NCI-H2227 treated with DMSO at 0.1 percent for 48 hours (cell line): ENCODE data around the gene GPLD1.
A peak's percentile ranks its signal among the peaks of the same experiment; 100 is the strongest.

ENCODE experiments used
- DNase-seq: peaks from one replicate; lab custom pipeline; 2025; lab: John Stamatoyannopoulos, UW

Gene GPLD1

DNA sequence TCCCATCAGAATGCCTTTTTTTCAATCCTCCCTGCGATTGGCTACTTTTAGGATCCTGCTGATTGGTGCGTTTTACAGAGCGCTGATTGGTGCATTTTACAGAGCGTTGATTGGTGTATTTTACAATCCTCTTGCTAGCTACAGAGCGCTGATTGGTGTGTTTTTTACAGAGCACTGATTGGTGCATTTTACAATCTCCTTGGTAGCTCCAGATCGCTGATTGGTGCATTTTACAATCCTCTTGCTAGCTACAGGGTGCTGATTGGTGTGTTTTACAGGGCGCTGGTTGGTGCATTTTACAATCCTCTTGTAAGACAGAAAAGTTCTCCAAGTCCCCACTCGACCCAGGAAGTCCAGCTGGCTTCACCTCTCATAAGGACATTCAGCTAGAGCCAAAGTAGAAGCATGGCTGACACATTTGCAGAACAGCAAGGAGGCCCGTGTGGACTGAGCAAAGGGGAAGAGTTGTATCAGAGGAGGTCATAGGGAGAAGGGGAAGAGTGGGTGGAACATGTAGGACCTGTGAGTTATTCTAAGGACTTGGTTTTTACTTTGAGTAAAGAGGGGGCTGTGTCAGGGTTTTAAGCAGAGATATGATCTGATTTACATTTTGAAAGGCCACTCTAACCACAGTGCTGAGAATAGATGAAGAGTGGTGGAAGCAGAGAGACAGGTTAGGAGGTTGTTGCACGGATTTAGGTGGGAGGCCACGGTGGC, 8.0 kb upstream of the GPLD1 start:
- DNase-seq: no peak

DNA sequence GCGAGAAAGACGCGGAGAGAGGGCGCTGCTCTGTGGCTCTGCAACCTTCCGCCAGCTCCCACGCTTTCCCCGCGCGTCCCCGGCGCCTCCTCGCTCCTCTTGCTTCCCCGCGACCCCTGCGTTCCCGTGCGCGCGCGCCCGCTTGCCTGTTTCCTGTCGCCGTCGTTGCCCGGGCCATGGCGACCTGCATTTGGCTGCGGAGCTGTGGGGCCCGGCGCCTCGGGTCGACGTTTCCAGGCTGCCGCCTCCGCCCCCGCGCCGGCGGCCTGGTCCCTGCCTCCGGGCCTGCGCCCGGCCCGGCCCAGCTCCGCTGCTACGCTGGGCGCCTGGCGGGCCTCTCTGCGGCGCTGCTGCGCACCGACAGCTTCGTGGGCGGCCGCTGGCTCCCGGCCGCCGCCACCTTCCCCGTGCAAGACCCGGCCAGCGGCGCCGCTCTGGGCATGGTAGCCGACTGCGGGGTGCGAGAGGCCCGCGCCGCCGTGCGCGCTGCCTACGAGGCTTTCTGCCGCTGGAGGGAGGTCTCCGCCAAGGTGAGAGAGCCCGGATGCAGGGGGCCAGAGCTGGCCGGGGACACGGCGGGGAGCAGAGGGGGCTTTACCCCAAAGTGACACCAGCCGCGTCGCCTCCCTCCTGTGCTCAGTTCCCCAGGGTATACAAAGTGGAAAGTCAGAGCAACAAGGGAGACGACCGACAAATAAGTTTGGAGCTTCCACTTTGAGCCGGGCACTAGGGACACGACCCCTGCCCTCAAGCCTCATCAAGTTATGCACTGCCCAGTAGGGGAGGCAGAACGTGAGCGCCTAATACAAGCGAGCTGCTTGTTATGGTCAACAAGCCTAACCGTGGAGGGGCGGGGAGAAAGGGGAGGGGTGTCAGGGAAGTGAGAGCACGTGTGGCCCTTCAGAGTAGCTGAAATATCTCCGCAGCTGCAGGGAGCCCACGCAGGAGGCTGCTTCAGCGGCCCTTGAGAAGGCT, 5.7 kb upstream of the GPLD1 start, which contains the start of gene ALDH5A1:
Gene ALDH5A1, plus strand, starts transcription at position 149 of the 975 bp plus-strand sequence. Its CDS starts 28 bp downstream, at position 177.
- DNase-seq: peak; percentile 60

DNA sequence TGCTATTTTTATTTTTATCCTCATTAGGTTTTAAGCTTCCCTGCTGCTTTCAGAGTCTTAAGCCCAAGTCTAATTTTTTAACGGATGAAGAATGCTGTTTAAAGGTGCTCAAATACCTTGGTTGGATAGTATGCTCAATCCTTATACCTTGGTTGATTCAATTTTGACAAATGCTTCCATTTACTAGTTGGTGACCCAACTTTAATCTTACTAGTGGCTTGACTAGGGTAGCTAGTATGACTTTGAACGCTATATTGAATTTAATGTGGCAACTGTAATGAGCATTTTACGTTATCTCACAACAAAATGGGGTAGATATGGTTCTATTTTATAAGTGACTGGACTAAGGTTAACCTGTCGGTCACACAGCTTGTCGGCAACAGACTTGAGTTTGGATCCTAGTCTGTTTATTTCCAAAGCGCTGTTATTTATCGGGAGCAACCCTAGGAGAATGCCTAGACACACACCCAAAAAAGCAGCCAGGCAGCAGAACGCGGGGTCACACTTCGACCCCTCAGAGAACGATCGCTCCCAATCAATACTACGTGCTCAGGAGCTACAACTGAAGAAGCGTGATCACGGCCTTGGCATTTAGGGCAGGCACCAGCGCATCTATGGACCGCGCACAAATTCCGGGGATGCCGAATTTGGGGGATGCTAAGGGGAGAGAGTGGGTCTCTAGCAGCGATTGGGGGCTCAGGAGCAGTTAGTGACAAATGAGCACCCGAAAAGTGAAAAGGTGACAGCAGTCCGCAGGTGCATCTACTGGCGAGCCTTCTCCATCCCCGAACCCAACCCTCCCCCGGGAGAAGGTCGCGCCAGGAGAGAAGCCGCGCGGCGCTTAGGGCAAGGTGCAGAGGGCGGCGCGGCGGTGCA, 4.8 kb upstream of the GPLD1 start:
- no peak for DNase-seq

- DNase-seq: no peak
These were observed 3.1 kb upstream of the GPLD1 start for GRCh38 chr6:24492475-24492874.

GRCh38 chr6:24490948-24491347, 1.6 kb upstream of the GPLD1 start:
- DNase-seq: no peak

GRCh38 chr6:24489881-24490280, 503 bp upstream of the GPLD1 start:
- no peak for DNase-seq

- DNase-seq: no peak
These were observed 3.3 kb downstream of the GPLD1 start for GRCh38 chr6:24486065-24486464.

DNA sequence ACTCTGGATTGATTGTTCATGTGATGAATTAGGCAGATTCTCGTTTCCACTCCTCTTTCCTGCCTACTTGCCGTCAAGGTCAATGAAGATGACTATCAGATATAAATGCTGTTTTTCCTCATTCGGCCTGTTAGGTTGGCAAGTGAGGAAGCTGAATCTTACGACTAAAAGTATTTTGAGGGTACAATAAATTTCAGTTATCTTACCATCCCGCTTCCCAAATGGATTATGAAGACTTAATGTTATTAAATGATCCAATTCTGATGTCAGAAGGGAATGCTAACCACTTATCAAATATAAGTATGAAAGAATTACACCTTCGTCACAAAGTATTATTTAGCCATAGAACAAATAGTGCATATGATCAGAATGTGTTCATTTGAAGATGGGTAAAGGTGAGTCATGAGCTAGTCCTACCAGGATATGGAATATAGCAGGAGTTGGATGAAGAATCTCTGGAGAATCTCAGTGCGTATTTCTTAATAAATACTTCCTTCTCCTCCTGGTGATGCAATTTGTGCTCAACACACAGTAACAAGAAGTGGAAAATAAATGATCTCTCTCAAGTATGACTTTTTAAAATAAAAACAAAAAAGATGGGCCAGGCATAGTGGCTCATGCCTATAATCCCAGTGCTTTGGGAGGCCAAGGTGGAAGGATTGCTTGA, 4.6 kb downstream of the GPLD1 start:
- DNase-seq: no peak

GRCh38 chr6:24481449-24481848, 7.9 kb downstream of the GPLD1 start:
- no peak for DNase-seq

GRCh38 chr6:24480705-24481104, 8.7 kb downstream of the GPLD1 start:
- DNase-seq: no peak

- DNase-seq: no peak
These were observed 10.5 kb downstream of the GPLD1 start for GRCh38 chr6:24478903-24479302.

GRCh38 chr6:24477070-24477469, 12.3 kb downstream of the GPLD1 start:
- no peak for DNase-seq

- no peak for DNase-seq
These were observed 12.7 kb downstream of the GPLD1 start for GRCh38 chr6:24476631-24477030.

DNA sequence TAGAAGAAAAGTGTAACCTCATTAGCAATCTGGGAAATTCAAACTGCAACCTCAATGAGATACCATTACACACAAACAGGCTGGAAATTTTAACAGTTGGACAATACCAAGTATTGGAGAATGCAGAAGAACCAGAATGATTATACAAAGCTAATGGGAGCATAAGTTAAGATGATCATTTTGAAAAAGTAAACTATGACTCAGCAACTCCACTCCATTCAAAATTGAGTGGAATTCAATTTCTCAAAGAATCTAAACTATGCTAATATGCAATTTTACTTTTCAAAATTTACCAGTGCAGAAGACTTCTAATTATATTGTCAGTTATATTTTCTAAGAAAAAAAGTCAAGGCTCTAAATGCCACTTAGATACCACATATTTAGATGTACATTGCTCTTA, 17.2 kb downstream of the GPLD1 start:
- DNase-seq: no peak

DNA sequence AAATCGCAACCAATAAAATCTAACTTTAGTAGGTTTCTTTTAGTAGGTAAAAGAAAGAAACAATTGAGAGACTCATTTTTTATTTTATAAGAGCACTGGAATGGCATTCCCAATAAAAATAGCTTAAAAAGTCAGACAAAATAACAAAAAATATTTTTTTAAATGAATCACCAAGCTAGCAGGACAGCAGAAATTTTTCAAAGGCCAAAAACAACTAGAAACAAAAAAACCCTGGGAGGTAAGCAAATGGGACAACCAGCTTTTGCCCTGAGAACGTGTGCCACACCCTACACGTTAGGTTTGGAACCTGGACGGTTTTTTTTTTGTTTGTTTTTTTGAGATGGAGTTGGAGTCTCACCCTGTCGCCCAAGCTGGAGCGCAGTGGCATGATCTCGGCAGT, 19.6 kb downstream of the GPLD1 start:
- DNase-seq: no peak

GRCh38 chr6:24464253-24465038, 24.9 kb downstream of the GPLD1 start:
- no peak for DNase-seq

GRCh38 chr6:24460966-24461365, 28.4 kb downstream of the GPLD1 start:
- DNase-seq: no peak

DNA sequence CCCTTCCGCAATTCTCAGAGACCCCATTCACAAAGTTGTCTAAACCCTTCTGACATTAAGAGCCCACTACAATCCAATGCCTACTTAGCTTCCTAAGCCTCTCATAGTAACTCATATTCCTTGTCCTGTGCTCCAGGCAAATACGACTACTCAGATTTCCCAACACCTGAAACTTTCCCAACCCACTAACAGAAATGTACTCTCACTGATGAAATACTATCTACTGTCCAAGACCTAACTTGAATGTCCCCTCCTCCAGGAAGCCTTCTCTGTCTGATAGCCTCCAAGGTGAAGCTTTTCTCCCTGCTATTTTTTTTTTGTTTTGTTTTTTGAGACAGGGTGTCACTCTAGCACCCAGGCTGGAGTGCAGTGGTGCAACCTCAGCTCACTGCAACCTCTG, 30.4 kb downstream of the GPLD1 start:
- no peak for DNase-seq

DNA sequence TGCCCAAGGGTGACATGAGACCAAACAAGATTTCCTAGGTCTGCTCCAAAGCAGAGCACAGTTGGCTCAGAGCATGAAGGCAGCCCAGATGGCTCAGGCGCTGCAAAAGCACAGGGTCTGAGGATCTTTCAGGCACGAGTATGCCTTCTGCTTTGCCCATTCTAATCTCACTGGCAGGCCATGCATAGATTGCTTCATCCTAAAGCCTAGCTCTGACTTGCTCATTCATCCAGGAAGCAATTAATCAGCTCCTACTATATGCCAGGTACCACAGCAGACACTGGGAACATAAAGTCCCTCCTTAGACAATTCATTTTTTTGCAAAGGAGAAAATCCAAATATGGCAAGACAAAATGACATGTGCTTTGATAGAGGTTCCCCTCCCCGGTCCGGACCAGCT, 31.2 kb downstream of the GPLD1 start:
- DNase-seq: no peak

GRCh38 chr6:24455061-24455460, 34.3 kb downstream of the GPLD1 start:
- no peak for DNase-seq

DNA sequence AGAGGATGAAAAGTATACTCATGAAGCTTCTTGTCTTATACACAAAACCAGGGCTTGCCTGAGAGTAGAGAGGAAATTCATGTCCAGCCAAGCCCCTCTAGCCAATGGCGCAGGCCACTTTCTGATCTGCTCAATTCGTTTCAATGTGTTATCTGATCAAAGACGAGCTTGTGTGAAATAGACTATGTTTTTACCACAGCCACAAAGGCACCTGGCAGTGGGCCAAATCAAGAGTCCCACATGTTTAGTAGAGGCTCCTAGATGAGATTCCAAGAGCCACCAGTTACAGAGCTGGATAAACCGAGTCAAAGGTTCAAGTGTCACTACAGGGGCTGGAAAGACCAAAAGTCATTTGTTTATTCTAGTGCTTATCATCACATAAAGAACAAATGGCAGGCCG, 34.9 kb downstream of the GPLD1 start:
- DNase-seq: no peak
